Activated B cell treated with CpG ODN at 0.5 μM for 24 hours (primary cell): ENCODE measurements around the gene RFLNA. TPM values are rescaled to one million over a fixed set of nuclear protein-coding genes. Genes with fewer than 3 reads are reported as not detected.

Experiments used
- ATAC-seq: fragments of 200-7000 bp; cut with Tn5 transposase; one replicate; pipeline ENCODE4 v1.10.0; 2021; ENCODE audit warnings: low read depth, mild to moderate bottlenecking, moderate library complexity
- CTCF ChIA-PET: fragments of 350-600 bp; sonication (Branson Sonifier 250); formaldehyde crosslinking; loops from one replicate; lab custom pipeline; 2021; ENCODE audit warnings: antibody characterized with exemption; lab: Charles Lee
- POLR2A ChIA-PET: fragments of 350-600 bp; sonication (Branson Sonifier 250); formaldehyde crosslinking; loops from one replicate; lab custom pipeline; 2021; ENCODE audit warnings: antibody characterized with exemption; lab: Charles Lee
- DNase-seq: peaks from one replicate; pipeline ENCODE4 v3.0.0; 2022
- H3K27ac Mint-ChIP-seq: one replicate; pipeline ENCODE4 v1.8.0; 2020; ENCODE audit warnings: mixed read lengths
- H3K27me3 Mint-ChIP-seq: one replicate; pipeline ENCODE4 v1.8.0; 2021; ENCODE audit warnings: mixed read lengths
- H3K36me3 Mint-ChIP-seq: one replicate; pipeline ENCODE4 v1.8.0; 2021; ENCODE audit warnings: low read depth, mixed read lengths
- H3K4me1 Mint-ChIP-seq: one replicate; pipeline ENCODE4 v1.8.0; 2021; ENCODE audit warnings: mixed read lengths
- H3K4me3 Mint-ChIP-seq: one replicate; pipeline ENCODE4 v1.8.0; 2020; ENCODE audit warnings: mild to moderate bottlenecking, mixed read lengths
- H3K9me3 Mint-ChIP-seq: one replicate; pipeline ENCODE4 v1.8.0; 2020; ENCODE audit warnings: mixed read lengths
- CTCF ChIP-seq: fragments of 200-600 bp; IDR thresholded peaks from one replicate; pipeline ENCODE4 v1.8.0; 2022; ENCODE audit warnings: antibody characterized with exemption, mild to moderate bottlenecking
- intact Hi-C: fragments of 100-400 bp; cut with micrococcal nuclease; formaldehyde crosslinking; loops from one replicate; pipeline ENCODE4 v1.15.1; 2024
- total RNA-seq: library from RNA; stranded (reverse); gene quantifications from 2 replicates; pipeline ENCODE4 v1.2.3, GENCODE V29; 2022

RFLNA gene
- total RNA-seq, 1 donor from 2014 or later, result not detected

GRCh38 chr12:124338876-124339603 is 44.1 kb downstream of the RFLNA start:
- H3K9me3 Mint-ChIP-seq, result no peaks in the 10 kb centered on the region
- TF ChIP-seq CTCF, result no peak
- CTCF ChIA-PET, result no interaction called here
- H3K27me3 Mint-ChIP-seq, result no peaks in the 10 kb centered on the region
- H3K36me3 Mint-ChIP-seq, result peaks cover 76% of the 10 kb centered on the region
- H3K4me1 Mint-ChIP-seq, result no peaks in the 10 kb centered on the region
- intact Hi-C loops, result no loop called here
- POLR2A ChIA-PET, result no interaction called here
- no peak overlapping the region for H3K27ac Mint-ChIP-seq
- ATAC-seq (no peak), DNase-seq (no peak)
- H3K4me3 Mint-ChIP-seq, result no peak overlapping the region

GRCh38 chr12:124340080-124340900 is 45.4 kb downstream of the RFLNA start:
- Mint-ChIP-seq H3K27me3 (no peaks in the 10 kb centered on the region), H3K9me3 (no peaks in the 10 kb centered on the region), H3K36me3 (peaks cover 78% of the 10 kb centered on the region), H3K27ac (no peak overlapping the region), H3K4me1 (no peaks in the 10 kb centered on the region), H3K4me3 (no peak overlapping the region)
- intact Hi-C loops, result no loop called here
- DNase-seq (no peak), ATAC-seq (no peak)
- no peak for TF ChIP-seq CTCF
- CTCF ChIA-PET, result no interaction called here
- POLR2A ChIA-PET, result no interaction called here

GRCh38 chr12:124341645-124342069 is 46.8 kb downstream of the RFLNA start:
- DNase-seq, result no peak
- no peaks in the 10 kb centered on the region for H3K4me1 Mint-ChIP-seq
- CTCF ChIA-PET, result no interaction called here
- no peak overlapping the region for H3K27ac Mint-ChIP-seq
- no peaks in the 10 kb centered on the region for H3K27me3 Mint-ChIP-seq
- H3K4me3 Mint-ChIP-seq, result no peak overlapping the region
- POLR2A ChIA-PET, result no interaction called here
- intact Hi-C loops, result no loop called here
- H3K9me3 Mint-ChIP-seq, result no peaks in the 10 kb centered on the region
- no peak for TF ChIP-seq CTCF
- ATAC-seq, result no peak
- peaks cover 78% of the 10 kb centered on the region for H3K36me3 Mint-ChIP-seq

GRCh38 chr12:124344022-124344421 is 49.1 kb downstream of the RFLNA start:
- H3K27ac Mint-ChIP-seq, result no peak overlapping the region

More at GRCh38 chr12:124344022-124344421, 49.1 kb downstream of the RFLNA start:
- ATAC-seq, result no peak
- Mint-ChIP-seq H3K27me3 (no peaks in the 10 kb centered on the region), H3K4me3 (no peak overlapping the region), H3K36me3 (peaks cover 81% of the 10 kb centered on the region), H3K9me3 (no peaks in the 10 kb centered on the region), H3K4me1 (no peaks in the 10 kb centered on the region)
- no peak for DNase-seq
- POLR2A ChIA-PET, result no interaction called here
- CTCF ChIA-PET, result no interaction called here
- intact Hi-C loops, result no loop called here
- no peak for TF ChIP-seq CTCF
